Endodermal cell (in vitro differentiated cells): ENCODE data around the gene LMO1. TPM values are rescaled to one million over a fixed set of nuclear protein-coding genes. Genes with fewer than 3 reads are reported as not detected.

Experiments used
- DNase-seq: peaks from one replicate; pipeline ENCODE4 v3.0.0-alpha.2; 2017
- H3K27ac ChIP-seq: 2 replicates; pipeline ENCODE4 v1.5.1; 2013; ENCODE audit warnings: mild to moderate bottlenecking, low read depth, low read length, moderate library complexity
- H3K27me3 ChIP-seq: 2 replicates; pipeline ENCODE4 v1.6.1; 2013; ENCODE audit warnings: mild to moderate bottlenecking, low read length, moderate library complexity; ENCODE audit not compliant: insufficient read depth, control insufficient read depth, poor library complexity, severe bottlenecking
- H3K36me3 ChIP-seq: 2 replicates; pipeline ENCODE4 v1.7.0; 2013; ENCODE audit warnings: mild to moderate bottlenecking, low read length, moderate library complexity; ENCODE audit not compliant: control insufficient read depth, insufficient read depth
- H3K4me1 ChIP-seq: one replicate; pipeline ENCODE4 v1.7.0; 2013; ENCODE audit warnings: low read length; ENCODE audit not compliant: control insufficient read depth, insufficient read depth
- H3K4me3 ChIP-seq: 2 replicates; pipeline ENCODE4 v1.5.1; 2013; ENCODE audit warnings: mild to moderate bottlenecking, low read length, moderate library complexity
- H3K9ac ChIP-seq: 2 replicates; pipeline ENCODE4 v1.6.1; 2013; ENCODE audit warnings: mild to moderate bottlenecking, low read length, moderate library complexity; ENCODE audit not compliant: poor library complexity, severe bottlenecking; ENCODE audit errors: extremely low read depth
- H3K9me3 ChIP-seq: 2 replicates; pipeline ENCODE4 v1.6.1; 2013; ENCODE audit warnings: mild to moderate bottlenecking, low read length, moderate library complexity; ENCODE audit not compliant: control insufficient read depth
- H3K27ac Mint-ChIP-seq: 2 replicates; pipeline ENCODE4 v1.8.0; 2020; ENCODE audit warnings: mixed read lengths
- H3K27me3 Mint-ChIP-seq: 2 replicates; pipeline ENCODE4 v1.8.0; 2021; ENCODE audit warnings: mild to moderate bottlenecking, mixed read lengths; ENCODE audit not compliant: insufficient read depth
- H3K36me3 Mint-ChIP-seq: 2 replicates; pipeline ENCODE4 v1.8.0; 2020; ENCODE audit warnings: low read depth, mixed read lengths
- H3K4me1 Mint-ChIP-seq: 2 replicates; pipeline ENCODE4 v1.8.0; 2020; ENCODE audit warnings: mixed read lengths
- H3K4me3 Mint-ChIP-seq: 2 replicates; pipeline ENCODE4 v1.8.0; 2020; ENCODE audit warnings: mild to moderate bottlenecking, moderate library complexity, mixed read lengths
- H3K9me3 Mint-ChIP-seq: 2 replicates; pipeline ENCODE4 v1.8.0; 2020; ENCODE audit warnings: mild to moderate bottlenecking, mixed read lengths
- WGBS, 2 experiments: methylation state at CpG; one replicate each; pipeline versions ENCODE4 v1.1.5 to v1.1.7; 2013; ENCODE audit warnings: missing lambda C conversion rate in 2 of 2, mixed read lengths in 1 of 2; ENCODE audit not compliant: insufficient coverage in 1 of 2, insufficient read length in 1 of 2; 5-methylcytosine and 5-hydroxymethylcytosine counted together
- total RNA-seq, 2 donors: library from RNA; stranded (reverse); fragmentation: NEBNext Ultra II Directional in 1 of 2; extraction: Animal tissue kit (Norgen Biotek cat#: 25700) in 1 of 2; gene quantifications; 2 replicates in 1 of 2; 3 replicates in 1 of 2; pipeline ENCODE4 v1.2.1, GENCODE V29; 2021
- TF ChIP-seq, protein P1 (sequence below): fragments of 200-600 bp; sonication (generic); conservative IDR thresholded peaks from 2 replicates; pipeline ENCODE4 v1.5.0; 2021; ENCODE audit warnings: antibody characterized with exemption, mild to moderate bottlenecking

LMO1 gene
- total RNA-seq, 2 donors from 2014 or later: 0.46 TPM; not detected in 1

DNA sequence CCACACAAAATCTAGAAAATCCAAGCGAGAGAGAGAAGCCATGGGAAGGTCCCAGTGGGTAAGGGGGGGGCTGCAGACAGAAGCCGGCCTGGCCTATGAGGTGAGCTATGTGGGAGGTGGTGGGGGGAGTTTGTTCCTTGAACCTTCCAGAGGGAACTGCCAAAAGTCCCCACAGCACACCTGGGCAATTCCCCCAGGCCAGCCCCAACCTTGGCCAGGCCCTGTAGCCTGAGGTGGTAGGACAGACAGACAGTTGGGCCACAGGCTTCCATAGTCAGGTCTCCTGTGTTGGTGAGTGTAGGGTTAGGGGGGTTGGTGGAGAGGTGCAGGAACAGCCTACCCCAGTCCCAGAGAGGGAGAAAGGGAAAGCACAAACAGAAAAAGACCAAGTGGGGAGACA, 39.0 kb downstream of the LMO1 start:
- H3K9me3 Mint-ChIP-seq: no peaks in the 10 kb centered on the region
- TF ChIP-seq, protein P1, sequence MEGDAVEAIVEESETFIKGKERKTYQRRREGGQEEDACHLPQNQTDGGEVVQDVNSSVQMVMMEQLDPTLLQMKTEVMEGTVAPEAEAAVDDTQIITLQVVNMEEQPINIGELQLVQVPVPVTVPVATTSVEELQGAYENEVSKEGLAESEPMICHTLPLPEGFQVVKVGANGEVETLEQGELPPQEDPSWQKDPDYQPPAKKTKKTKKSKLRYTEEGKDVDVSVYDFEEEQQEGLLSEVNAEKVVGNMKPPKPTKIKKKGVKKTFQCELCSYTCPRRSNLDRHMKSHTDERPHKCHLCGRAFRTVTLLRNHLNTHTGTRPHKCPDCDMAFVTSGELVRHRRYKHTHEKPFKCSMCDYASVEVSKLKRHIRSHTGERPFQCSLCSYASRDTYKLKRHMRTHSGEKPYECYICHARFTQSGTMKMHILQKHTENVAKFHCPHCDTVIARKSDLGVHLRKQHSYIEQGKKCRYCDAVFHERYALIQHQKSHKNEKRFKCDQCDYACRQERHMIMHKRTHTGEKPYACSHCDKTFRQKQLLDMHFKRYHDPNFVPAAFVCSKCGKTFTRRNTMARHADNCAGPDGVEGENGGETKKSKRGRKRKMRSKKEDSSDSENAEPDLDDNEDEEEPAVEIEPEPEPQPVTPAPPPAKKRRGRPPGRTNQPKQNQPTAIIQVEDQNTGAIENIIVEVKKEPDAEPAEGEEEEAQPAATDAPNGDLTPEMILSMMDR: no peak
- peaks cover 12% of the 10 kb centered on the region for H3K4me1 Mint-ChIP-seq
- WGBS, 2 experiments: 100% methylated on average over 2 of the region's 2 CpGs; no CpG with 5 or more reads in 1 of the 2 experiments
- no peak overlapping the region for H3K27ac Mint-ChIP-seq
- Histone ChIP-seq H3K36me3 (no peaks in the 10 kb centered on the region), H3K4me3 (no peak overlapping the region), H3K27me3 (peaks cover 9% of the 10 kb centered on the region), H3K9me3 (no peaks in the 10 kb centered on the region), H3K27ac (no peak overlapping the region), H3K4me1 (no peaks in the 10 kb centered on the region), H3K9ac (no peak overlapping the region)
- no peak overlapping the region for H3K4me3 Mint-ChIP-seq
- peaks cover 11% of the 10 kb centered on the region for H3K27me3 Mint-ChIP-seq
- DNase-seq: no peak
- H3K36me3 Mint-ChIP-seq: no peaks in the 10 kb centered on the region

DNA sequence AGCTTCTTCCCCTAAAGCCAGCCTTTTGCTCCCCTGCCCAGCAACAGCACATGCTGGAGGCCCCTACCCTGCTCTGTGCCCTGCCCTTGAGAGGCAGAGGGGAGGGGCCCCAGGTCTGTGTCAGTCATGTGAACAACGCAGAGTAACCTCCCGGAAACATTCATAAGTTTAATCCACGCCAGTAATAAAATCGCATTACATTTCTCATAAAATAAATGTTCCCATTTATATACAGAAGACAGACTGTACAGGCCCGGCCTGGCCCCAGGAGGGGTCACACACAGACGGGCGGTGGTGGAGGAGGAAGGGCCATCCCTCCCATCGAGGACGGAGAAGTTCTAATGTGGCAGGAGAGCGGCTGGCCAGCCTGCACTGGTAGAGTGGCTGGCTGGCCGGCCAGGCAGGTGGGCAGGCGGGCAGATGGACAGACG, 39.5 kb downstream of the LMO1 start:
- Mint-ChIP-seq H3K4me3 (no peak overlapping the region), H3K4me1 (peaks cover 12% of the 10 kb centered on the region), H3K9me3 (no peaks in the 10 kb centered on the region), H3K36me3 (no peaks in the 10 kb centered on the region), H3K27ac (no peak overlapping the region), H3K27me3 (peaks cover 11% of the 10 kb centered on the region)
- H3K4me1 ChIP-seq: no peaks in the 10 kb centered on the region
- no peaks in the 10 kb centered on the region for H3K9me3 ChIP-seq
- TF ChIP-seq, protein P1: no peak
- H3K4me3 ChIP-seq: no peak overlapping the region
- DNase-seq: no peak
- no peak overlapping the region for H3K27ac ChIP-seq
- 93 to 97% methylated on average over 5 to 13 of the region's 13 CpGs for WGBS, 2 experiments
- no peaks in the 10 kb centered on the region for H3K36me3 ChIP-seq
- H3K27me3 ChIP-seq: peaks cover 5% of the 10 kb centered on the region
- no peak overlapping the region for H3K9ac ChIP-seq

DNA sequence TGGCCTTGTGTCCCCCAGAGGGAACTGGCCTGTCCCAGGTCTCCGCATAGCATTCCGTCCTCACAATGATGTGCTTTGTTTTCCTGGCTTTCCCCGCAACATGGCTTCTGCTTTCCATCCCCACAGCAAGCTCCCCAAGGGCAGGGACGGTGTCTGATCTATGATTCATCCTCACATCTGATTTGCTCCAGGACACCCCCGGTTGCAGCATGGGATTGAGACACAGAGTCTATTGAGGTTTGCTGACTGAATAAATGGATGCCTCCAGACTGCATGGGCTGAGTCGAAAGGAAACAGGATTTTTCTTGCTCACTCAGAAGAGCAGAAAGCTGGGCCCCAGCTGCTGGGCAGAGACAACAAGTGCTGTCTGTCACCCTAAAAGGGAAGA, 40.2 kb downstream of the LMO1 start:
- H3K36me3 Mint-ChIP-seq: no peaks in the 10 kb centered on the region
- peak; percentile 35 for DNase-seq
- Histone ChIP-seq H3K27ac (no peak overlapping the region), H3K9ac (no peak overlapping the region), H3K9me3 (no peaks in the 10 kb centered on the region), H3K4me1 (no peaks in the 10 kb centered on the region), H3K27me3 (no peaks in the 10 kb centered on the region), H3K36me3 (no peaks in the 10 kb centered on the region), H3K4me3 (no peak overlapping the region)
- TF ChIP-seq, protein P1: no peak
- H3K27ac Mint-ChIP-seq: no peak overlapping the region
- no peak overlapping the region for H3K4me3 Mint-ChIP-seq
- peaks cover 11% of the 10 kb centered on the region for H3K27me3 Mint-ChIP-seq
- H3K9me3 Mint-ChIP-seq: no peaks in the 10 kb centered on the region
- H3K4me1 Mint-ChIP-seq: peaks cover 12% of the 10 kb centered on the region
- 85 to 87% methylated on average over 4 to 6 of the region's 6 CpGs for WGBS, 2 experiments
